Spleen (tissue), 7 donors: Measurements from ENCODE around the gene TMX3.

Source experiments
- POLR2A ChIP-seq, 3 donors: fragments of 450-650 bp; IDR thresholded peaks; one replicate each; pipeline ENCODE4 v1.5.1; 2017; ENCODE audit warnings: antibody characterized with exemption in 3 of 3, mild to moderate bottlenecking in 1 of 3
- TF ChIP-seq, protein P1 (sequence below), 11 experiments: fragments of 200-600 bp in 7 of 11; fragments of 450-650 bp in 4 of 11; sonication (generic) in 4 of 11; IDR thresholded peaks in 8 of 11; conservative IDR thresholded peaks in 3 of 11; 1 replicate in 7 of 11; 2 replicates in 4 of 11; pipeline versions ENCODE4 v1.4.0 to v1.8.0; 2016 to 2021; ENCODE audit warnings: antibody characterized with exemption in 11 of 11, inconsistent platforms in 4 of 11, mild to moderate bottlenecking in 1 of 11
- donor health status: DM: no; HTN: no; CAD: no; lungs with moderate emphysema.
- donor health status: DM: no; HTN: no; CAD: no.
- donor health status: DM: no; HTN: no; CAD: no.

DNA sequence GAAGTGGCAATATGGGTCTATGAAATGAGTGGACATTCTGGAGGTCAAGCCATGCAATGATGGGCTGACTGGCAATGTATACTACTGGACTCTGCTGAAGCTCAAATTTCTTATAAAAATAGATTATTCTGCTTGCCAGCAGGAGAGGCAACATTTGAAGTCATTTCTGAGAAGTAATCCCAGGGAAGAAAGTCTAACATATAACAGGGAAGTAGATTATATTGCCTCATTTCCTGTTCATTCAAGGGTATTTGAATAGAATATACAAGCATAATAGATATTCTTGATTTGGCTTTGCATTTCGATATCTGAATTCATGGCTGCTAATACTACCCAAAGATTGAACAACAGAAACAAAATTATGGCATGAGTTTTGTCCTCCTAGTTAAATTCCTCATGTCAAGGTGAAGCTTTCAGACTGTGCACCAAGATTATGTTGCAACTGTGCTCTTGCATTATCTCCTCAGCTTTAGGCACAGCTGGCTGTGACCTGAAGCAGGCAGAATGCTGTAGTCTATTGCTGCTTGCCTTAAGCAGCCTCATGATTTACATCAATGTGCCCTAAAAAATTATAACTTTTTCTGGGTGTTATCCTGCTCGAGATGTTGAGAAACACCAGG lies 13.3 kb upstream of the TMX3 start:
- no peak for TF ChIP-seq POLR2A (IDR thresholded peaks at IDR 0.05)
- TF ChIP-seq, protein P1, sequence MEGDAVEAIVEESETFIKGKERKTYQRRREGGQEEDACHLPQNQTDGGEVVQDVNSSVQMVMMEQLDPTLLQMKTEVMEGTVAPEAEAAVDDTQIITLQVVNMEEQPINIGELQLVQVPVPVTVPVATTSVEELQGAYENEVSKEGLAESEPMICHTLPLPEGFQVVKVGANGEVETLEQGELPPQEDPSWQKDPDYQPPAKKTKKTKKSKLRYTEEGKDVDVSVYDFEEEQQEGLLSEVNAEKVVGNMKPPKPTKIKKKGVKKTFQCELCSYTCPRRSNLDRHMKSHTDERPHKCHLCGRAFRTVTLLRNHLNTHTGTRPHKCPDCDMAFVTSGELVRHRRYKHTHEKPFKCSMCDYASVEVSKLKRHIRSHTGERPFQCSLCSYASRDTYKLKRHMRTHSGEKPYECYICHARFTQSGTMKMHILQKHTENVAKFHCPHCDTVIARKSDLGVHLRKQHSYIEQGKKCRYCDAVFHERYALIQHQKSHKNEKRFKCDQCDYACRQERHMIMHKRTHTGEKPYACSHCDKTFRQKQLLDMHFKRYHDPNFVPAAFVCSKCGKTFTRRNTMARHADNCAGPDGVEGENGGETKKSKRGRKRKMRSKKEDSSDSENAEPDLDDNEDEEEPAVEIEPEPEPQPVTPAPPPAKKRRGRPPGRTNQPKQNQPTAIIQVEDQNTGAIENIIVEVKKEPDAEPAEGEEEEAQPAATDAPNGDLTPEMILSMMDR (IDR thresholded peaks at IDR 0.05 in 8 of 11, conservative IDR thresholded peaks at IDR 0.05 in 3 of 11): no peak
